ENCODE measurements around the gene NXPH4. TPM values are rescaled to one million over a fixed set of nuclear protein-coding genes. Genes with fewer than 3 reads are reported as not detected.

The NXPH4 gene
- total RNA-seq, 1 experiment from 2014 or later = 20.0 TPM

DNA sequence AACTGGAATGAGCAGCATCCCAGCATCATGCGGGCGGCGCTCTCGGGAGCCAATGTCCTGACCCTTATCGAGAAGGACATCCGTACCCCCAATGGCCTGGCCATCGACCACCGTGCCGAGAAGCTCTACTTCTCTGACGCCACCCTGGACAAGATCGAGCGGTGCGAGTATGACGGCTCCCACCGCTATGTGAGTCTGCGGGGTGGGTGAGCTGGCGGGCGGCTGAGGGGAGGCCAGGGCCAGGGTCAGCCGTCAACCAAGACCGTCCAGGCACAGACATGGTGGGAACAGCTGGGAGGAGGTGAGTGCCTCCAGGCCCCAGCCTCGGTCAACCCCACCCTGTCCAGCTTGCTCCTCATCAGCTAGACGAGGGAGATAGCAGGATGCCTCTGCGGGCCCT, 25.8 kb upstream of the NXPH4 start:
- ChIA-PET CTCF (no interaction called here), POLR2A (no interaction called here), RAD21 (ENCODE audit: low non-redundant PET in 1 of 2, low total read pairs in 2 of 2, uncharacterized antibody in 2 of 2, unreplicated experiment in 2 of 2) (no interaction called here)
- ATAC-seq (no peak), DNase-seq (ENCODE audit: low read depth, low spot score) (no peak)
- Histone ChIP-seq H3K9me2 (ENCODE audit: insufficient read depth) (no peaks in the 10 kb centered on the region), H3K4me2 (ENCODE audit: low read length) (no peak overlapping the region), H3K4me1 (ENCODE audit: control insufficient read depth in 1 of 2, insufficient read depth in 2 of 2, low read length in 2 of 2) (no peaks in the 10 kb centered on the region), H3K4me3 (replicated peaks in 1 of 2; ENCODE audit: low read depth in 1 of 2, low read length in 2 of 2) (no peak overlapping the region), H3K79me2 (ENCODE audit: insufficient read depth, low read length) (no peaks in the 10 kb centered on the region), H3K36me3 (ENCODE audit: control insufficient read depth in 1 of 2, insufficient read depth in 2 of 2, low read length in 2 of 2) (peaks cover 0 to 3% of the 10 kb centered on the region in 2 experiments; a peak in 1 of 4 replicates), H4K20me1 (ENCODE audit: insufficient read depth) (no peaks in the 10 kb centered on the region), H2AFZ (ENCODE audit: low read depth, low read length, poor library complexity, severe bottlenecking) (no peak overlapping the region), H3K27me3 (ENCODE audit: insufficient read depth, low read length) (no peaks in the 10 kb centered on the region), H3K9ac (ENCODE audit: low read length) (no peak overlapping the region), H3K27ac (ENCODE audit: low read depth, low read length) (no peak overlapping the region), H3K9me3 (ENCODE audit: control insufficient read depth in 1 of 2, insufficient read depth in 1 of 2, low read depth in 1 of 2, low read length in 2 of 2) (no peaks in the 10 kb centered on the region)
- no TSS peak for BruUV-seq (replicated peaks)
- intact Hi-C loops (cut with micrococcal nuclease) = no loop called here
- TF ChIP-seq CEBPB (IDR thresholded peaks at IDR 0.05; ENCODE audit: low read depth) (no peak), ELF1 (IDR thresholded peaks at IDR 0.05; ENCODE audit: borderline replicate concordance, low read depth) (no peak), CBX3 (IDR thresholded peaks at IDR 0.05; ENCODE audit: low read depth) (no peak), POLR2AphosphoS5 (IDR thresholded peaks at IDR 0.05; ENCODE audit: low read depth, low read length) (no peak), TCF7L2 (IDR thresholded peaks at IDR 0.05; ENCODE audit: borderline replicate concordance, extremely low read depth, insufficient read depth, insufficient read length) (no peak)

DNA sequence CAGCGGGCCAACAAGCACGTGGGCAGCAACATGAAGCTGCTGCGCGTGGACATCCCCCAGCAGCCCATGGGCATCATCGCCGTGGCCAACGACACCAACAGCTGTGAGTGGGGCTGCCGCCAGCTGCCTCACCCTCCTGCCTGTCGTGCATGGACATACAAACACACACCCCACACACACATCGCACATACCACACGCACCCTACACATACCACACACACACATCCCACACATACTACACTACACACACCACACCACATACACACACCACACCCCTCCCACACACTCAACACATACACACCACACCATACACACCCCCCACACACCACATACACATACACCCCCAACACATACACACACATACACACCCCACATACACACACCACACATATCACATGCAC, 25.2 kb upstream of the NXPH4 start:
- H3K4me1 ChIP-seq (ENCODE audit: control insufficient read depth in 1 of 2, insufficient read depth in 2 of 2, low read length in 2 of 2) = no peaks in the 10 kb centered on the region
- ChIA-PET CTCF (no interaction called here), POLR2A (no interaction called here), RAD21 (ENCODE audit: low non-redundant PET in 1 of 2, low total read pairs in 2 of 2, uncharacterized antibody in 2 of 2, unreplicated experiment in 2 of 2) (no interaction called here)
- H3K4me2 ChIP-seq (ENCODE audit: low read length) = no peak overlapping the region
- no peak for ATAC-seq
- no peak overlapping the region for H3K27ac ChIP-seq (ENCODE audit: low read depth, low read length)
- H3K9ac ChIP-seq (ENCODE audit: low read length) = no peak overlapping the region
- no peak overlapping the region for H3K4me3 ChIP-seq (replicated peaks in 1 of 2; ENCODE audit: low read depth in 1 of 2, low read length in 2 of 2)
- no peaks in the 10 kb centered on the region for H3K9me3 ChIP-seq (ENCODE audit: control insufficient read depth in 1 of 2, insufficient read depth in 1 of 2, low read depth in 1 of 2, low read length in 2 of 2)
- H3K79me2 ChIP-seq (ENCODE audit: insufficient read depth, low read length) = no peaks in the 10 kb centered on the region
- peaks cover 0 to 3% of the 10 kb centered on the region in 2 experiments; a peak in 1 of 4 replicates for H3K36me3 ChIP-seq (ENCODE audit: control insufficient read depth in 1 of 2, insufficient read depth in 2 of 2, low read length in 2 of 2)
- no peaks in the 10 kb centered on the region for H3K9me2 ChIP-seq (ENCODE audit: insufficient read depth)
- H4K20me1 ChIP-seq (ENCODE audit: insufficient read depth) = no peaks in the 10 kb centered on the region
- no peaks in the 10 kb centered on the region for H3K27me3 ChIP-seq (ENCODE audit: insufficient read depth, low read length)
- no peak for DNase-seq (ENCODE audit: low read depth, low spot score)
- no peak overlapping the region for H2AFZ ChIP-seq (ENCODE audit: low read depth, low read length, poor library complexity, severe bottlenecking)
- no TSS peak for BruUV-seq (replicated peaks)
- intact Hi-C loops (cut with micrococcal nuclease) = no loop called here
- TF ChIP-seq SRF (IDR thresholded peaks at IDR 0.05; ENCODE audit: low read depth) (no peak), ZFX (IDR thresholded peaks at IDR 0.05) (no peak), POLR2A (IDR thresholded peaks at IDR 0.05; ENCODE audit: borderline replicate concordance, extremely low read depth, insufficient read depth, insufficient read length) (no peak), RAD21 (IDR thresholded peaks at IDR 0.05; ENCODE audit: low read depth) (no peak), FOSL1 (IDR thresholded peaks at IDR 0.05; ENCODE audit: low read depth) (no peak), SIN3A (IDR thresholded peaks at IDR 0.05; ENCODE audit: low read depth) (no peak)
- TF ChIP-seq, protein P1, sequence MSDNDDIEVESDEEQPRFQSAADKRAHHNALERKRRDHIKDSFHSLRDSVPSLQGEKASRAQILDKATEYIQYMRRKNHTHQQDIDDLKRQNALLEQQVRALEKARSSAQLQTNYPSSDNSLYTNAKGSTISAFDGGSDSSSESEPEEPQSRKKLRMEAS (IDR thresholded peaks at IDR 0.05) = no peak
- TF ChIP-seq, protein P2, sequence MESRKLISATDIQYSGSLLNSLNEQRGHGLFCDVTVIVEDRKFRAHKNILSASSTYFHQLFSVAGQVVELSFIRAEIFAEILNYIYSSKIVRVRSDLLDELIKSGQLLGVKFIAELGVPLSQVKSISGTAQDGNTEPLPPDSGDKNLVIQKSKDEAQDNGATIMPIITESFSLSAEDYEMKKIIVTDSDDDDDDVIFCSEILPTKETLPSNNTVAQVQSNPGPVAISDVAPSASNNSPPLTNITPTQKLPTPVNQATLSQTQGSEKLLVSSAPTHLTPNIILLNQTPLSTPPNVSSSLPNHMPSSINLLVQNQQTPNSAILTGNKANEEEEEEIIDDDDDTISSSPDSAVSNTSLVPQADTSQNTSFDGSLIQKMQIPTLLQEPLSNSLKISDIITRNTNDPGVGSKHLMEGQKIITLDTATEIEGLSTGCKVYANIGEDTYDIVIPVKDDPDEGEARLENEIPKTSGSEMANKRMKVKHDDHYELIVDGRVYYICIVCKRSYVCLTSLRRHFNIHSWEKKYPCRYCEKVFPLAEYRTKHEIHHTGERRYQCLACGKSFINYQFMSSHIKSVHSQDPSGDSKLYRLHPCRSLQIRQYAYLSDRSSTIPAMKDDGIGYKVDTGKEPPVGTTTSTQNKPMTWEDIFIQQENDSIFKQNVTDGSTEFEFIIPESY (IDR thresholded peaks at IDR 0.05; ENCODE audit: extremely low read depth, insufficient replicate concordance, low read length) = no peak
- TF ChIP-seq, protein P3, sequence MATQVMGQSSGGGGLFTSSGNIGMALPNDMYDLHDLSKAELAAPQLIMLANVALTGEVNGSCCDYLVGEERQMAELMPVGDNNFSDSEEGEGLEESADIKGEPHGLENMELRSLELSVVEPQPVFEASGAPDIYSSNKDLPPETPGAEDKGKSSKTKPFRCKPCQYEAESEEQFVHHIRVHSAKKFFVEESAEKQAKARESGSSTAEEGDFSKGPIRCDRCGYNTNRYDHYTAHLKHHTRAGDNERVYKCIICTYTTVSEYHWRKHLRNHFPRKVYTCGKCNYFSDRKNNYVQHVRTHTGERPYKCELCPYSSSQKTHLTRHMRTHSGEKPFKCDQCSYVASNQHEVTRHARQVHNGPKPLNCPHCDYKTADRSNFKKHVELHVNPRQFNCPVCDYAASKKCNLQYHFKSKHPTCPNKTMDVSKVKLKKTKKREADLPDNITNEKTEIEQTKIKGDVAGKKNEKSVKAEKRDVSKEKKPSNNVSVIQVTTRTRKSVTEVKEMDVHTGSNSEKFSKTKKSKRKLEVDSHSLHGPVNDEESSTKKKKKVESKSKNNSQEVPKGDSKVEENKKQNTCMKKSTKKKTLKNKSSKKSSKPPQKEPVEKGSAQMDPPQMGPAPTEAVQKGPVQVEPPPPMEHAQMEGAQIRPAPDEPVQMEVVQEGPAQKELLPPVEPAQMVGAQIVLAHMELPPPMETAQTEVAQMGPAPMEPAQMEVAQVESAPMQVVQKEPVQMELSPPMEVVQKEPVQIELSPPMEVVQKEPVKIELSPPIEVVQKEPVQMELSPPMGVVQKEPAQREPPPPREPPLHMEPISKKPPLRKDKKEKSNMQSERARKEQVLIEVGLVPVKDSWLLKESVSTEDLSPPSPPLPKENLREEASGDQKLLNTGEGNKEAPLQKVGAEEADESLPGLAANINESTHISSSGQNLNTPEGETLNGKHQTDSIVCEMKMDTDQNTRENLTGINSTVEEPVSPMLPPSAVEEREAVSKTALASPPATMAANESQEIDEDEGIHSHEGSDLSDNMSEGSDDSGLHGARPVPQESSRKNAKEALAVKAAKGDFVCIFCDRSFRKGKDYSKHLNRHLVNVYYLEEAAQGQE (IDR thresholded peaks at IDR 0.05; ENCODE audit: low read depth) = no peak
- TF ChIP-seq, protein P4, sequence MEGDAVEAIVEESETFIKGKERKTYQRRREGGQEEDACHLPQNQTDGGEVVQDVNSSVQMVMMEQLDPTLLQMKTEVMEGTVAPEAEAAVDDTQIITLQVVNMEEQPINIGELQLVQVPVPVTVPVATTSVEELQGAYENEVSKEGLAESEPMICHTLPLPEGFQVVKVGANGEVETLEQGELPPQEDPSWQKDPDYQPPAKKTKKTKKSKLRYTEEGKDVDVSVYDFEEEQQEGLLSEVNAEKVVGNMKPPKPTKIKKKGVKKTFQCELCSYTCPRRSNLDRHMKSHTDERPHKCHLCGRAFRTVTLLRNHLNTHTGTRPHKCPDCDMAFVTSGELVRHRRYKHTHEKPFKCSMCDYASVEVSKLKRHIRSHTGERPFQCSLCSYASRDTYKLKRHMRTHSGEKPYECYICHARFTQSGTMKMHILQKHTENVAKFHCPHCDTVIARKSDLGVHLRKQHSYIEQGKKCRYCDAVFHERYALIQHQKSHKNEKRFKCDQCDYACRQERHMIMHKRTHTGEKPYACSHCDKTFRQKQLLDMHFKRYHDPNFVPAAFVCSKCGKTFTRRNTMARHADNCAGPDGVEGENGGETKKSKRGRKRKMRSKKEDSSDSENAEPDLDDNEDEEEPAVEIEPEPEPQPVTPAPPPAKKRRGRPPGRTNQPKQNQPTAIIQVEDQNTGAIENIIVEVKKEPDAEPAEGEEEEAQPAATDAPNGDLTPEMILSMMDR (IDR thresholded peaks at IDR 0.05 in 2 of 3, conservative IDR thresholded peaks at IDR 0.05 in 1 of 3; ENCODE audit: borderline replicate concordance in 1 of 3, insufficient read depth in 1 of 3, low read depth in 2 of 3, low read length in 2 of 3) = no peak

Data from HCT116 (cell line).